ENCODE results near the gene FTO. TPM values are rescaled to one million over a fixed set of nuclear protein-coding genes. Genes with fewer than 3 reads are reported as not detected.

FTO gene
- total RNA-seq, 4 donors from 2014 or later = 29.0 to 64.1 (median 48.1) TPM

DNA sequence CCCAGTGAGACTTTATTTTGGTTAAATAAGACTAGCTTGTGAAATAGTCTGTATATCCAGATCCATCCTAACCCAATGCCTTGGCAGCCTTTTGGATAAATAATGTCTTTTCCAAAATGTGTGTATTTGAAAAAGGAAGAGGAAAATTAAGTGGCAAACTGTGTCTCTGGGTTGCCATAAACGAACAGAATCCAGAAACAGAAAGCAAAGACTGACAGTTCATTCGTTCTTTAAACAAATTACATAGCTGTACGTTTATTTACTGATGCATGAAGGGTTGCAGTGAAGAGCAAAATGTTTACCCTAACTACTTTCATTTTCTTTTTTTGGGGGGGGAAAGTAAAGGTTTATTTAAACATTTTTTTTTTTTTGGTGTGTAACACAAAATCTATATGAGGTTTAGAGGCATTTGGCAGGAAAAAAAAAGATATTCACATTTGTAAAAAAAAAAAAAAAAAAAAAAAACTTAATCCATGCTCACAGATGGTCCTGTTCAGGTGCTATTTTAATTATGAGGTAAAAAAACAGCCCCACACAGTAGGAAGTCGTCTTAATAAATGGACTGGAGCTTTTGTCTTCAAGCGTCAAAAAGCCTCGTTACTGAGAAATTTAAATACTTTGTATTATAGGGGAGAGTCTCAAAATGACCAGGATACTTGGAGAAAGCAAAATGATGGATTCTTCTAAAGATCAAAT, 245.9 kb downstream of the FTO start:
- 62 to 67% methylated on average over 6 of the region's 6 CpGs for WGBS, 2 donors
- no peaks in the 10 kb centered on the region for H3K36me3 ChIP-seq
- H3K9me3 ChIP-seq = no peaks in the 10 kb centered on the region
- H3K4me3 ChIP-seq = no peak overlapping the region
- no peaks in the 10 kb centered on the region for H3K27me3 ChIP-seq
- H3K4me1 ChIP-seq = peaks cover 0 to 17% (median 8%) of the 10 kb centered on the region in 3 donors
- no peak overlapping the region for H3K27ac ChIP-seq
- intact Hi-C loops (cut with DNase I) = no loop called here
- no peak for TF ChIP-seq POLR2A (IDR thresholded peaks at IDR 0.05)
- TF ChIP-seq, protein P1, sequence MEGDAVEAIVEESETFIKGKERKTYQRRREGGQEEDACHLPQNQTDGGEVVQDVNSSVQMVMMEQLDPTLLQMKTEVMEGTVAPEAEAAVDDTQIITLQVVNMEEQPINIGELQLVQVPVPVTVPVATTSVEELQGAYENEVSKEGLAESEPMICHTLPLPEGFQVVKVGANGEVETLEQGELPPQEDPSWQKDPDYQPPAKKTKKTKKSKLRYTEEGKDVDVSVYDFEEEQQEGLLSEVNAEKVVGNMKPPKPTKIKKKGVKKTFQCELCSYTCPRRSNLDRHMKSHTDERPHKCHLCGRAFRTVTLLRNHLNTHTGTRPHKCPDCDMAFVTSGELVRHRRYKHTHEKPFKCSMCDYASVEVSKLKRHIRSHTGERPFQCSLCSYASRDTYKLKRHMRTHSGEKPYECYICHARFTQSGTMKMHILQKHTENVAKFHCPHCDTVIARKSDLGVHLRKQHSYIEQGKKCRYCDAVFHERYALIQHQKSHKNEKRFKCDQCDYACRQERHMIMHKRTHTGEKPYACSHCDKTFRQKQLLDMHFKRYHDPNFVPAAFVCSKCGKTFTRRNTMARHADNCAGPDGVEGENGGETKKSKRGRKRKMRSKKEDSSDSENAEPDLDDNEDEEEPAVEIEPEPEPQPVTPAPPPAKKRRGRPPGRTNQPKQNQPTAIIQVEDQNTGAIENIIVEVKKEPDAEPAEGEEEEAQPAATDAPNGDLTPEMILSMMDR (IDR thresholded peaks at IDR 0.05) = no peak
- no peak for DNase-seq

DNA sequence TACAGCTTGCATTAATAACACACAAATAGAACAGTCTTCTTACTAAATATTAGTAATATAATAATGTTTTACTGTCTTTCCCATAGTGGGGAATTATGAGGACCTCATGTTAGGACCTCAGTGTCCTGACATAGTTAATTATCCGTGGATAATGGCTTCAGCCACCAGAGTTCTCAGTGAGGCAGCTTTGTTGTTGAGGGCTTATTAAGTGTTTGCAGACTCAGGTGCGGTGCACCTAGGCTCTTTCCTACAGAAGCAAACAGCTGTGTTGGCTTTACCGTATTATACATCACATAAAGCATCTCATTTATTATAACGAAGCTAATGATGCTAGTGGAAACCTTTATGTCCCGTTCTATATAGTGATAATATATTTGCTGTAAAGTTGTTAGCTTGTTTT, 246.7 kb downstream of the FTO start:
- Histone ChIP-seq H3K27ac (no peak overlapping the region), H3K36me3 (no peaks in the 10 kb centered on the region), H3K4me1 (peaks cover 0 to 17% (median 8%) of the 10 kb centered on the region in 3 donors), H3K27me3 (no peaks in the 10 kb centered on the region), H3K4me3 (no peak overlapping the region), H3K9me3 (no peaks in the 10 kb centered on the region)
- 87 to 90% methylated on average over 5 of the region's 5 CpGs for WGBS, 2 donors
- no peak for DNase-seq
- TF ChIP-seq, protein P1 (IDR thresholded peaks at IDR 0.05) = no peak
- TF ChIP-seq POLR2A (IDR thresholded peaks at IDR 0.05) = no peak
- intact Hi-C loops (cut with DNase I) = no loop called here

DNA sequence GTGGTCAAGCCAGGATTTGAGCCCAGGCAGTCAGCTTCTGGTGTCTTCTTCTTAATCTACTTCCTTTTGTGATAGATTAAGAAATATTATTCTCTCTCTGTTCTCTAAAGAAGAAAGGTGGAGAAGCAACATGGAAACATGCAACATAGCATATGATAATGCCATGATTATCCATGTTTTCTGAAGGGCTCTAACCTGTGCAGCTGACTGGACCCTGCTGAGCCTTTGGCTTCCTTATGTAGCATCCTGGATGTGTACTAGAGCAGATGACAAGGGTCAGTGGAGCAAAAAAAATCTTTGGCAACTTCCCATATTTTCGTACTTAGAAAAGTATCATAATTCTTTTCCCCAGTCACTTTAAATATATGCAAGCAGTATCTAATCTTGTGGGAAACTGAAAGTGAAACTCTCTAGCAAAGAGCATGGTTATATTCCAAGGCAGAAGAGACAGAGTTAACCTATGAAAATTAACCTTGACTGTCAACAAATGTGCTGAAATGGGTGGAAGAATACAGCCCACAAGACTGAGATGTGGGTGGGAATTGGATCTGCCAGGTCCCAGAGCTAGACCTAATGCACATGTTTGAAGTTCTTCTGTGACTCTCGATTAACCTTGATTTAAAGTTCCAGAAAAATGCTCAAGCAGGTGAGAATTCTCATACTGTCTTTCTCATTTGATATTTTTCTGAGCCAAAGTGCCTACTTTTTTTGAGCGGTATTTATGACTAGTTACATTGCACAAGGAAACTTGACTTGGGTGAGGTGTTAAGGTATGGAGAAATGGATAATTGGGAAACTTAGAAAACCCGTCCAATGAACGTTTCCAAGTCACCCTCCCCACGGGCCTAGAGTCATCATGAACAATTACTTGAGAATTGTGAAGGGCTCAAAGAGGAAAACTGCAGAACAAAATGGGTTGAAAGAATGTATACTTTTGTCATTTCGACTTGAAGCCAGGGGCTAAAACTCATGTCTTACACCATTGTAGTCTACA, 248.6 kb downstream of the FTO start:
- Histone ChIP-seq H3K4me1 (peaks cover 0 to 11% (median 8%) of the 10 kb centered on the region in 3 donors), H3K9me3 (no peaks in the 10 kb centered on the region), H3K27ac (no peak overlapping the region), H3K36me3 (no peaks in the 10 kb centered on the region), H3K4me3 (peak overlapping the region in 1 of 4 donors; percentile 40), H3K27me3 (no peaks in the 10 kb centered on the region)
- intact Hi-C loops (cut with DNase I) = no loop called here
- 65 to 70% methylated on average over 7 of the region's 7 CpGs for WGBS, 2 donors
- DNase-seq = no peak
- TF ChIP-seq POLR2A (IDR thresholded peaks at IDR 0.05) = no peak
- TF ChIP-seq, protein P1 (IDR thresholded peaks at IDR 0.05) = no peak

DNA sequence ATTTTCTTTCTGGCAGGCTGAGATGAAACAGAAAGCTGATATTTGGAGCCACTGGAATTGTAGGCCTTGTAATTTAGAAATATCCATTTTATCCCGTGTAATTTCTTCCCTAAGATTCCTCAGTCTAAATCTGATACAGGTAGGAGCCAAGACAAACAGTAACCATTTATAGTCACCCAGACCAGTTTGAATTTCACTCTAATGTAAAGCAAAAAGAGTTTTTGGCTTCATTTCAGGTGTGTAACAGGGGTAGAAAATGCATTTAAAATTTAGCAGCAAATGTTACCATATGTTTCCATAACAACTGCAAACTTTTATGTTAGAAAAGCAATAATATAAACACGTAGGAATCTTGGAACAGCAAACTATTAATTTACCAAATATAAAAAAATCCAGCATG, 249.4 kb downstream of the FTO start:
- intact Hi-C loops (cut with DNase I) = no loop called here

More for the DNA sequence above, 249.4 kb downstream of the FTO start:
- H3K27ac ChIP-seq = no peak overlapping the region
- H3K4me1 ChIP-seq = peaks cover 0 to 11% (median 8%) of the 10 kb centered on the region in 3 donors
- no peaks in the 10 kb centered on the region for H3K9me3 ChIP-seq
- TF ChIP-seq POLR2A (IDR thresholded peaks at IDR 0.05) = no peak
- TF ChIP-seq, protein P1 (IDR thresholded peaks at IDR 0.05) = no peak
- no peaks in the 10 kb centered on the region for H3K36me3 ChIP-seq
- 54 to 77% methylated on average over 2 of the region's 2 CpGs for WGBS, 2 donors
- no peak overlapping the region for H3K4me3 ChIP-seq
- DNase-seq = no peak
- H3K27me3 ChIP-seq = no peaks in the 10 kb centered on the region

Measured in esophagus squamous epithelium (tissue), 5 donors.